ENCODE results near the gene DNAH10.
A peak's percentile ranks its signal among the peaks of the same experiment; 100 is the strongest.

The DNAH10 gene

GRCh38 chr12:123971449-123971769 is 209.3 kb downstream of the DNAH10 start:
- DNase-seq: no peak
- Mint-ChIP-seq H3K36me3 (ENCODE audit: insufficient read depth) (peaks cover 33% of the 10 kb centered on the region), H3K27me3 (no peaks in the 10 kb centered on the region), H3K27ac (peak overlapping the region; percentile 91 to 92), H3K9me3 (no peaks in the 10 kb centered on the region), H3K4me3 (peak overlapping the region; percentile 89 to 90), H3K4me1 (ENCODE audit: low read depth in 2 of 2) (peaks cover 18 to 30% of the 10 kb centered on the region in 2 donors)
- no peak for ATAC-seq (replicated peaks)

GRCh38 chr12:123971770-123972456 is 209.8 kb downstream of the DNAH10 start:
- peak; percentile 10 to 29 (median 10) for DNase-seq
- ATAC-seq (replicated peaks): no peak
- Mint-ChIP-seq H3K4me3 (peak overlapping the region; percentile 89 to 90), H3K4me1 (ENCODE audit: low read depth in 2 of 2) (peaks cover 18 to 30% of the 10 kb centered on the region in 2 donors), H3K9me3 (no peaks in the 10 kb centered on the region), H3K27me3 (no peaks in the 10 kb centered on the region), H3K27ac (peak overlapping the region; percentile 91 to 92), H3K36me3 (ENCODE audit: insufficient read depth) (peaks cover 33% of the 10 kb centered on the region)

DNA sequence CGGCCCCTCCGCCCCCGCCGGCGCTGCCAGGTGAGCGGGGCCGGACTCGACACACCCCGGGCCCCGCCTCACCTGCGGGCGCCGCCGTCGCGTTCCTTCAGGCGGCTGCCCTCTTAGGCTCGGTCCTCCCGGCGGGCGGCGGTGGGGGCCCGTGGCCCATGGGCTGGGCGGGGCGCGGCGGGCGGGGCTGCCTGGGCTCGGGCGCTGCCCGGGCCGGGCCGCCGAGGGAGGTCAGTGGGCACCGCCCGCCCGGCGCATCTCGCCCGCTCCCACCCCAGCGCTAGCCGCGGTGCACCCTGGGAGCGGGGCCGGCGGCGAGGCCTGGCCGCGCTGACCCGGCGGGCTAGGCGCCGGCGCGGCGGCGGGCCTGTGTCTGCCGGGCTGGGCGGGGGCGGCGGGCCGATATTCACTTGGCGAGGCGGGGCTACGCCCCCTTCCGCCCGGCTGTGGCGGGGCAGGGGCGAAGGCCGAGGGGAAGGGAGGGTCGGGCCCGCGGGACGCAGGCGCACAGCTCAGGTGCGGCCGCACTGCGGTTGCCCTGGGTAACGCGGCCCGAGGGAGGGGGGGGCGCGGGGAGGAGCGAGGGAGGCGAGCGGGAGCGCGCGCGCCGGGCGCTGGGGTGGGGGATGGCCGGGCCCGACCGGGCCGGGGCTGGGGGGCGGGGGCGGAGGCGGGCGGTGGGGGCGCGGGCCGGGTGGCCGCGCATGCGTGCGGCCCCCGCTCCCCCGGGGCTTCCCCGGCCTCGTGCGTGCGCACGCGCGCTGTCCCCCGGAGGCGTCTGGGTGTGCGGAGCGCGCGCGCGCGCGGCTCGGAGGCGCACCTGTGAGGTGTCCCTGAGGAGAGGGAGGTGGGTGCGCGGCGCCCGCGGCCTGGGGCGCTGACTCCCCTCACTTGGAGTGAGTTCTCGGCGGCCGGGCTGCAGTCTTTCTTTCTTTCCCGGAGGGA is 210.6 kb downstream of the DNAH10 start, which contains the start of the genes CCDC92 and ZNF664:
Gene CCDC92, minus strand, starts transcription at position 375 of the 945 bp plus-strand sequence. CDS start 28,526 bp downstream, outside the sequence.
Gene ZNF664, plus strand, starts transcription at position 759 of the 945 bp plus-strand sequence. CDS start 38,930 bp downstream, outside the sequence.
- Mint-ChIP-seq H3K27ac (peak within 1 kb of the TSS; percentile 92 to 96), H3K4me1 (ENCODE audit: low read depth in 2 of 2) (peaks cover 18 to 30% of the 10 kb centered on the region in 2 donors), H3K27me3 (no peaks in the 10 kb centered on the region), H3K4me3 (peak within 1 kb of the TSS; percentile 93 to 96), H3K36me3 (ENCODE audit: insufficient read depth) (peaks cover 33% of the 10 kb centered on the region), H3K9me3 (no peaks in the 10 kb centered on the region)
- ATAC-seq (replicated peaks) (peak; percentile 81), DNase-seq (peak; percentile 90 to 94 (median 93))

GRCh38 chr12:123973552-123974341 is 211.6 kb downstream of the DNAH10 start:
- Mint-ChIP-seq H3K36me3 (ENCODE audit: insufficient read depth) (peaks cover 33% of the 10 kb centered on the region), H3K27ac (peak overlapping the region; percentile 91 to 96), H3K4me1 (ENCODE audit: low read depth in 2 of 2) (peaks cover 18 to 30% of the 10 kb centered on the region in 2 donors), H3K9me3 (no peaks in the 10 kb centered on the region), H3K4me3 (peak overlapping the region; percentile 93 to 96), H3K27me3 (no peaks in the 10 kb centered on the region)
- ATAC-seq (replicated peaks) (no peak), DNase-seq (peak in 2 of 3 experiments; percentile 7 to 13)

- ATAC-seq (replicated peaks): no peak
- H3K9me3 Mint-ChIP-seq: no peaks in the 10 kb centered on the region
- DNase-seq: no peak
- H3K4me1 Mint-ChIP-seq (ENCODE audit: low read depth in 2 of 2): peaks cover 14 to 31% of the 10 kb centered on the region in 2 donors
- H3K27me3 Mint-ChIP-seq: no peaks in the 10 kb centered on the region
- H3K27ac Mint-ChIP-seq: peak overlapping the region in 1 of 2 donors; percentile 10
- no peak overlapping the region for H3K4me3 Mint-ChIP-seq
- peaks cover 29% of the 10 kb centered on the region for H3K36me3 Mint-ChIP-seq (ENCODE audit: insufficient read depth)
These were observed 214.2 kb downstream of the DNAH10 start for GRCh38 chr12:123976227-123976826.

DNA sequence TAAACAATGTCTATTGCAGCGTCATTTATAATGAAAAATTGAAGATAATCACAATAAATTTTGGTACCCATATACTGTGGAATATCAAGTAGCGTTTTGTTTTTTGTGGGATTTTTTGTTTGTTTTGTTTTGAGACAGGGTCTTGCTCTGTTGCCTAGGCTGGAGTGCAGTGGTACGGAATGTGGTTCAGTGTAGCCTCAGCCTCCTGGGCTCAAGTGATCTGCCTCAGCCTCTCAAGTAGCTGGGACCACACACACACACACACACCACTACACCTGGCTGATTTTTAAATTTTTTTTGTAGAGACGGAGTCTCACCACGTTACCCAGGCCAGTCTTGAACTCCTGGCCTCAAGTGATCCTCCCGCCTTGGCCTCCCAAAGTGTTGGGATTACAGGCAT is 217.5 kb downstream of the DNAH10 start:
- Mint-ChIP-seq H3K27ac (no peak overlapping the region), H3K36me3 (ENCODE audit: insufficient read depth) (peaks cover 8% of the 10 kb centered on the region), H3K9me3 (no peaks in the 10 kb centered on the region)

DNA sequence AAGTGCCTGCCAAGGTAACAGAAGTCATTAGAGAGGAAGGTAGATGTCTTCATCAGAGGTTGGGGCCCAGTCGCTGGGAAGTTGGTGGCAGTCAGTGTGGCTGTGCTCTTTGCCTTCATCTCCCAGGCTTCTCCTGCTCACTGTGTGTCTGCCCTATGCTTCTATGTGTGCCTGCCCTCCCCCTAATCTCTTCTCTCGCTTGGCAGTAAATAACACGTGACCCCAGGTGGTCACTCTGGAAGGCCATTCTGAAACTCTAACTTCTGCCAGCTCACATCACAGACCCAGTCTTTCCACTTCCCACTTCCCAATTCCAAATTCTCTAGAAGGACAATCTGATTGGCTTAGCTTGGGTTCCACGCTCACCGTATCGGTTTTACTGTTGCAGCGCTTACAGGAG is 220.2 kb downstream of the DNAH10 start:
- Mint-ChIP-seq H3K4me1 (ENCODE audit: low read depth in 2 of 2) (peaks cover 12 to 31% of the 10 kb centered on the region in 2 donors), H3K27me3 (no peaks in the 10 kb centered on the region), H3K4me3 (no peak overlapping the region), H3K36me3 (ENCODE audit: insufficient read depth) (peaks cover 6% of the 10 kb centered on the region), H3K9me3 (no peaks in the 10 kb centered on the region), H3K27ac (peak overlapping the region; percentile 3 to 13)
- ATAC-seq (replicated peaks) (no peak), DNase-seq (no peak)

More for the DNA sequence above, 217.5 kb downstream of the DNAH10 start:
- no peak for DNase-seq
- Mint-ChIP-seq H3K4me1 (ENCODE audit: low read depth in 2 of 2) (peaks cover 14 to 30% of the 10 kb centered on the region in 2 donors), H3K4me3 (no peak overlapping the region), H3K27me3 (no peaks in the 10 kb centered on the region)
- ATAC-seq (replicated peaks): no peak

- Mint-ChIP-seq H3K4me3 (peak overlapping the region in 1 of 2 donors; percentile 1), H3K27me3 (no peaks in the 10 kb centered on the region), H3K27ac (peak overlapping the region in 1 of 2 donors; percentile 60), H3K9me3 (no peaks in the 10 kb centered on the region), H3K4me1 (ENCODE audit: low read depth in 2 of 2) (peaks cover 12 to 31% of the 10 kb centered on the region in 2 donors), H3K36me3 (ENCODE audit: insufficient read depth) (peaks cover 17% of the 10 kb centered on the region)
- DNase-seq (peak; percentile 21 to 47 (median 26)), ATAC-seq (replicated peaks) (peak; percentile 74)
These were observed 221.9 kb downstream of the DNAH10 start for GRCh38 chr12:123983822-123984485.

DNA sequence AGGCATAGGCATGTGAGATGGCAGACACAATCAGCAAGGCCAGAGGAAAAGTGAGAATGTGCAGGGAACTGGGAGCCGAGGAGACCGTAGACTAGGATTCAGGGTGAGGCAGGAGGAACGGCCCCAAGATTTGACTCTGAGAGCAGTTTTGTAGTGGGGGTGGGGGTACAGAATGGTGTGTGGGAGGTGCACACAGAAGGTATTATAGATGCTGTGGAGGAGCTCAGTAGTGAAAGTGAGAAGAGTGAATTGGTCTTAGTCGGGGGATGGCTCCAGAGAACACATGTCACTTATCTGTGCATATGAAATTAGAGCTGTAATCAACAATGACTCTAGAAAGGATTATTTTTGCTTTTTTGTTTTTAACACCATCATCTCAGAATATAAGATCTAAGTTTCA is 222.8 kb downstream of the DNAH10 start:
- Mint-ChIP-seq H3K4me1 (ENCODE audit: low read depth in 2 of 2) (peaks cover 15 to 31% of the 10 kb centered on the region in 2 donors), H3K27ac (no peak overlapping the region), H3K27me3 (no peaks in the 10 kb centered on the region), H3K36me3 (ENCODE audit: insufficient read depth) (peaks cover 20% of the 10 kb centered on the region), H3K4me3 (no peak overlapping the region), H3K9me3 (no peaks in the 10 kb centered on the region)
- DNase-seq: no peak
- no peak for ATAC-seq (replicated peaks)

Data from effector memory CD8-positive, alpha-beta T cell (primary cell).